Common myeloid progenitor, CD34-positive (primary cell): ENCODE results near the gene SLC6A17.

Experiments used
- CTCF ChIA-PET: fragments of 350-600 bp; sonication (Branson Sonifier 250); formaldehyde crosslinking; loops from one replicate; lab custom pipeline; 2021; ENCODE audit warnings: antibody characterized with exemption; lab: Charles Lee
- POLR2A ChIA-PET: fragments of 350-600 bp; sonication (Branson Sonifier 250); formaldehyde crosslinking; loops from one replicate; lab custom pipeline; 2021; ENCODE audit warnings: antibody characterized with exemption; lab: Charles Lee
- DNase-seq, 3 donors: peaks; one replicate each; pipeline versions ENCODE4 v3.0.0 to v3.0.0-alpha.2; 2013
- H3K27ac ChIP-seq, 2 experiments: 1 replicate in 1 of 2; 2 replicates in 1 of 2; pipeline ENCODE4 v1.7.0; 2013; ENCODE audit warnings: inconsistent platforms in 2 of 2, low read length in 2 of 2, mild to moderate bottlenecking in 2 of 2, low read depth in 1 of 2, moderate library complexity in 1 of 2; ENCODE audit not compliant: severe bottlenecking in 2 of 2, insufficient read depth in 1 of 2, poor library complexity in 1 of 2
- H3K27me3 ChIP-seq, 5 experiments: replicated peaks in 2 of 5; 1 replicate in 3 of 5; 2 replicates in 2 of 5; pipeline versions ENCODE4 v1.6.1 to v1.7.0; 2013; ENCODE audit warnings: low read length in 4 of 5, mild to moderate bottlenecking in 2 of 5, moderate library complexity in 2 of 5, inconsistent platforms in 1 of 5; ENCODE audit not compliant: insufficient read depth in 5 of 5, control insufficient read depth in 4 of 5
- H3K36me3 ChIP-seq, 4 experiments: 1 replicate in 2 of 4; 2 replicates in 2 of 4; pipeline versions ENCODE4 v1.6.1 to v1.7.0; 2013; ENCODE audit warnings: low read length in 3 of 4, control low read depth in 1 of 4, mild to moderate bottlenecking in 1 of 4; ENCODE audit not compliant: control insufficient read depth in 4 of 4, insufficient read depth in 4 of 4
- H3K4me1 ChIP-seq, 4 experiments: 1 replicate in 3 of 4; 2 replicates in 1 of 4; pipeline versions ENCODE4 v1.6.1 to v1.7.1; 2013; ENCODE audit warnings: low read length in 3 of 4, mild to moderate bottlenecking in 3 of 4, control low read depth in 1 of 4, inconsistent platforms in 1 of 4, moderate library complexity in 1 of 4; ENCODE audit not compliant: control insufficient read depth in 4 of 4, insufficient read depth in 4 of 4; ENCODE audit errors: control extremely low read depth in 1 of 4
- H3K4me3 ChIP-seq, 7 experiments: 1 replicate in 4 of 7; 2 replicates in 3 of 7; pipeline versions ENCODE4 v1.5.1 to v1.7.0; 2013; ENCODE audit warnings: mild to moderate bottlenecking in 7 of 7, low read length in 6 of 7, moderate library complexity in 6 of 7, inconsistent platforms in 2 of 7, low read depth in 2 of 7, control low read depth in 1 of 7; ENCODE audit not compliant: insufficient read depth in 4 of 7, control insufficient read depth in 1 of 7; ENCODE audit errors: extremely low read depth in 1 of 7
- H3K9me3 ChIP-seq, 5 experiments: 1 replicate in 4 of 5; 2 replicates in 1 of 5; pipeline versions ENCODE4 v1.6.1 to v1.7.1; 2013; ENCODE audit warnings: low read length in 4 of 5, mild to moderate bottlenecking in 2 of 5, inconsistent platforms in 1 of 5, low read depth in 1 of 5, moderate library complexity in 1 of 5; ENCODE audit not compliant: control insufficient read depth in 4 of 5, insufficient read depth in 2 of 5; ENCODE audit errors: control extremely low read depth in 1 of 5
- WGBS: methylation state at CpG from one replicate; pipeline ENCODE4 v1.1.5; 2013; ENCODE audit not compliant: insufficient coverage; 5-methylcytosine and 5-hydroxymethylcytosine counted together

Gene SLC6A17

GRCh38 chr1:110188035-110188618 is 37.8 kb downstream of the SLC6A17 start:
- Histone ChIP-seq H3K9me3 (no peaks in the 10 kb centered on the region), H3K4me3 (no peak overlapping the region), H3K27ac (no peak overlapping the region), H3K4me1 (no peaks in the 10 kb centered on the region), H3K36me3 (no peaks in the 10 kb centered on the region), H3K27me3 (peaks cover 0 to 20% (median 8%) of the 10 kb centered on the region in 5 experiments)
- DNase-seq: no peak
- ChIA-PET CTCF (interaction anchor here (2.0 kb wide), 1 partner anchor 125 kb away, joined by 4 read pairs; no protein-coding TSS in a partner anchor), POLR2A (no interaction called here)
- 88% methylated on average over 5 of the region's 6 CpGs for WGBS

DNA sequence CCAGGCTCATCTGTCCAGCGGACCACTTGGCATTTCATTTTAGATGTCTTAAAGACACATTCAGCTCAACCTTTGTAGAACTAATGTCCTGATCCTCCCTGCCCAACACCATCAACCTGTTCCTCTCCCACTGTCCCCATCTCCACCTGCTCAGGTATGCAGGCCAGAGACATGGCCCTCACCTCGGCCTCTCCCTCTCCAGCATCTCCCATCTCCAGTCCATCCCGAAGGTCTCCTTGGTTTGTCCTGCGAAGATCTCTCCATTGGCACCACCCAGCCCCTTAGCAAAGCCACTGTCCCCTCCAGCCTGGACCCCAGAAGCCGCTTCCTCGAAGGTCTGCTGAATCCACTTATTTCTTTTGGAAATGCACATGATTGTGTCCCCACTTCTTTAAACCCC is 38.9 kb downstream of the SLC6A17 start:
- DNase-seq: no peak
- POLR2A ChIA-PET: no interaction called here
- Histone ChIP-seq H3K36me3 (no peaks in the 10 kb centered on the region), H3K4me3 (no peak overlapping the region), H3K27me3 (peaks cover 0 to 20% (median 8%) of the 10 kb centered on the region in 5 experiments), H3K9me3 (no peaks in the 10 kb centered on the region), H3K27ac (no peak overlapping the region), H3K4me1 (no peaks in the 10 kb centered on the region)
- CTCF ChIA-PET: interaction anchor here (1.6 to 4.1 kb wide), 2 partner anchors 12 to 18 kb away, joined by 3 to 14 read pairs; no protein-coding TSS in a partner anchor
- WGBS: 94% methylated on average over 4 of the region's 6 CpGs

GRCh38 chr1:110190282-110190929 is 40.1 kb downstream of the SLC6A17 start:
- CTCF ChIA-PET: interaction anchor here (0.8 to 4.1 kb wide), 5 partner anchors 10 to 219 kb away, joined by 3 to 14 read pairs (median 7); no protein-coding TSS in a partner anchor
- Histone ChIP-seq H3K9me3 (no peaks in the 10 kb centered on the region), H3K4me3 (no peak overlapping the region), H3K36me3 (no peaks in the 10 kb centered on the region), H3K4me1 (no peaks in the 10 kb centered on the region), H3K27ac (no peak overlapping the region), H3K27me3 (peaks cover 0 to 16% (median 2%) of the 10 kb centered on the region in 5 experiments)
- DNase-seq: peak in 1 of 3 donors; percentile 13
- 67% methylated on average over 4 of the region's 8 CpGs for WGBS
- POLR2A ChIA-PET: no interaction called here

DNA sequence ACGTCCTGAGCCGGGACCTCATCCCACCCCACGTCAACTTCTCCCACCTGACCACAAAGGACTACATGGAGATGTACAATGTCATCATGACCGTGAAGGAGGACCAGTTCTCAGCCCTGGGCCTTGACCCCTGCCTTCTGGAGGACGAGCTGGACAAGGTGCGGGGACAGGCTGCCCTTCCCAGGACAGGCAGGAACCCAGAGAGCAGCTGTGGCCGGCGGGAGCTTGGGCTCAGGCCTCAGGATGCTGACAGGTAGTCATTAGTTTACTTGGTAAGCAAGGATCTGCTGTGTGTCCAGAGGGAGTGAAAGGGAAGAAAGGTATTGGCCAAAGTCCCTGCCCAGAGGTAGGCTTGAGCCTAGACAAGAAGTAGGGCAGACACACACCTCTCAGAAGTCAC is 42.2 kb downstream of the SLC6A17 start:
- no peak for DNase-seq
- H3K36me3 ChIP-seq: no peaks in the 10 kb centered on the region
- H3K4me3 ChIP-seq: no peak overlapping the region
- peaks cover 0 to 11% (median 0%) of the 10 kb centered on the region in 5 experiments for H3K27me3 ChIP-seq
- CTCF ChIA-PET: interaction anchor here (0.6 to 4.1 kb wide), 6 partner anchors 10 to 267 kb away, joined by 3 to 14 read pairs (median 5); no protein-coding TSS in a partner anchor
- 100% methylated on average over 8 of the region's 8 CpGs for WGBS
- H3K9me3 ChIP-seq: no peaks in the 10 kb centered on the region
- POLR2A ChIA-PET: interaction anchor here (0.6 kb wide), 1 partner anchor 180 kb away, joined by 3 read pairs; no protein-coding TSS in a partner anchor
- H3K4me1 ChIP-seq: no peaks in the 10 kb centered on the region
- no peak overlapping the region for H3K27ac ChIP-seq

DNA sequence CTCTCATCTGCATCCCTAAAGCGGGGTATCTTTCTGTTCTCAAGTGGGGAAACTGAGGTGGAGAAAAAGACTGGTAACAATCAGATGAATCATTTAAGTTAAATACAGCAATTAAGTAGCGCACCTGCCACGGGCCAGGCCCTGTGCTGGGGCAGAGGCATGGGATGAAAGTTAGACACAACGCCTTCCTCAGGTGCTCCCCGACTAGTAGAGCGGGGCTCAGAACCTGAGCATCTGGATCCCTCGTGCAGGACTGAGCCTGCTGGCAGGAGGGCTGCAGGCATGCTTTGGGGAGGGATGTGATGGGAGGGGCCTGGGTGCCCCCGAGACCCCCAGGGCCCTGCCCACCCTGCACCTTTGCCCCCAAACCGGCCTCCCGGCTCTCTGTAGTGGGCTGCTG is 44.9 kb downstream of the SLC6A17 start:
- H3K4me3 ChIP-seq: no peak overlapping the region
- H3K36me3 ChIP-seq: no peaks in the 10 kb centered on the region
- no peak for DNase-seq
- 89% methylated on average over 10 of the region's 10 CpGs for WGBS
- peaks cover 0 to 8% (median 0%) of the 10 kb centered on the region in 5 experiments for H3K27me3 ChIP-seq
- POLR2A ChIA-PET: no interaction called here
- no peaks in the 10 kb centered on the region for H3K4me1 ChIP-seq
- H3K27ac ChIP-seq: no peak overlapping the region
- CTCF ChIA-PET: interaction anchor here (1.1 to 2.1 kb wide), 3 partner anchors 10 to 301 kb away, joined by 3 to 7 read pairs (median 3); no protein-coding TSS in a partner anchor
- H3K9me3 ChIP-seq: no peaks in the 10 kb centered on the region

- H3K27me3 ChIP-seq: peaks cover 0 to 4% (median 0%) of the 10 kb centered on the region in 5 experiments
- H3K4me1 ChIP-seq: no peaks in the 10 kb centered on the region
- no peak overlapping the region for H3K4me3 ChIP-seq
- no peak overlapping the region for H3K27ac ChIP-seq
- no peaks in the 10 kb centered on the region for H3K36me3 ChIP-seq
- H3K9me3 ChIP-seq: no peaks in the 10 kb centered on the region
- CTCF ChIA-PET: interaction anchor here (0.5 to 2.9 kb wide), 21 partner anchors 9 to 1491 kb away, joined by 3 to 20 read pairs (median 3); partner anchors contain the start of gene RBM15
- DNase-seq: peak; percentile 57 to 76 (median 76)
- POLR2A ChIA-PET: no interaction called here
- WGBS: 74% methylated on average over 10 of the region's 12 CpGs
Observed at GRCh38 chr1:110196917-110197765, 46.8 kb downstream of the SLC6A17 start.
